ENCODE data around the gene ZFHX3.

Gene ZFHX3

DNA sequence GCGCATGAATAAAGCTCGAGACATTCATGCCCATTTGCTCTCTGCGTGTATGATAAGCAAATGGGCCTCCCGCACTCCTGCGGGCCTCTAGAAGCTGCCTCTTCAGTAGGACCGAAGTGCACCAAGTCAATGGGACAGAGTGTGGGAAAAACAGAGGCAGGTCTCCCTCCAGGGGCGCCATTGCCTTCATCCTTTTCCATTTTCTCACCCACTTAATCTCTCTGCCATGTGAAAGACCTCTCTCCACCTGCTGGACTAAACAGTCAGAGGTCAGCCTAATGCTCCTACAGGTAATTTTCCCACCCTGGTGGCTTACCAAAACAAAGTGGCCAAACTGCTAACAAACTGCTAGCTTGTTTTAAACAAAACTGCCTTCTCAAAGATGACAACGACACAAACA is 210.9 kb downstream of the ZFHX3 start:
- no peak for DNase-seq
- ATAC-seq (replicated peaks), result no peak
- no peaks in the 10 kb centered on the region for H3K9me3 Mint-ChIP-seq
- no peaks in the 10 kb centered on the region for H3K27me3 Mint-ChIP-seq
- no peak overlapping the region for H3K4me3 Mint-ChIP-seq
- peaks cover 6 to 16% of the 10 kb centered on the region in 2 donors for H3K4me1 Mint-ChIP-seq
- H3K36me3 Mint-ChIP-seq, result no peaks in the 10 kb centered on the region
- H3K27ac Mint-ChIP-seq, result no peak overlapping the region

DNA sequence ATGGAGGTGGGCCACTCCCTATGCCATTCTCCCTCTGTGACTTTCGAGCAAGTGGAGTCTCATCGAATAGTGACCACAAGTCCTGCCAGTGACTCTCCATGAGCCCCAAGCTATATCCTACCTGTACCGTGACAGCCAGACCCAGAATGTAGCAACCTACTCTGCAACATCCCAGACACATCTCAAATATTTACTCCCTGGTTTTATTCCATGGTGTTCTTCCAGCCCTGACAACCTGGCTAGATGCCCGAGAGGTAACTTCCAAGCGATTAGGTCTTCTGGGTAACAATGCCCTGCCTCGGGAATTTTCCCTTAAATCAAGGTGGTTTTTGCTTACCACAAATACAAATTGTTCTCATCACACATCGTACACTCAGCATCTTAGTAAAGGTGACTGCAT is 211.7 kb downstream of the ZFHX3 start:
- Mint-ChIP-seq H3K36me3 (no peaks in the 10 kb centered on the region), H3K4me3 (no peak overlapping the region), H3K9me3 (no peaks in the 10 kb centered on the region), H3K27ac (no peak overlapping the region), H3K27me3 (no peaks in the 10 kb centered on the region), H3K4me1 (peaks cover 6 to 16% of the 10 kb centered on the region in 2 donors)
- DNase-seq, result no peak
- no peak for ATAC-seq (replicated peaks)

DNA sequence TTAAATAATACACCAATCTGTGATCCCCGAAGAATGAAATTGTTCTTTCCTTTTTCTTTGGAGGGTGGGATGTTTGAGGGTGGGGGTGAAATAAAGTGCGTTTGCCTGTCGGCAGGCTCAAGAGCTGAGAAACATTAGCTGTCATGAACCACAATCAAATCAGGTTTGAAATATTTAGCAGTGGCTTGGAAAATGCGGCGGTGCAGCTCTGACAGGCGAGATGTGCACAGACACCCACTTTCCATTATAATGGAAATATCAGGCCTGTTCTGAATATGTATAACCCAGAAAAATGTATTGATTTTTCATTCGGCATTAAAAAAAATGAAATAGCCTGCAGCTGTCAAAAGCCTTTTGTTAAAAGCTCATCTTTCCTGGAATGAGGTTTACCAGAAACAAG is 212.8 kb downstream of the ZFHX3 start:
- H3K9me3 Mint-ChIP-seq, result no peaks in the 10 kb centered on the region
- no peak overlapping the region for H3K4me3 Mint-ChIP-seq
- H3K27ac Mint-ChIP-seq, result no peak overlapping the region
- H3K36me3 Mint-ChIP-seq, result no peaks in the 10 kb centered on the region
- DNase-seq (no peak), ATAC-seq (replicated peaks) (no peak)
- no peaks in the 10 kb centered on the region for H3K27me3 Mint-ChIP-seq
- H3K4me1 Mint-ChIP-seq, result peaks cover 3 to 11% of the 10 kb centered on the region in 2 donors

- ATAC-seq (replicated peaks) (no peak), DNase-seq (no peak)
- peaks cover 0 to 2% of the 10 kb centered on the region in 2 donors for H3K36me3 Mint-ChIP-seq
- H3K27me3 Mint-ChIP-seq, result no peaks in the 10 kb centered on the region
- no peak overlapping the region for H3K27ac Mint-ChIP-seq
- H3K4me3 Mint-ChIP-seq, result no peak overlapping the region
- no peaks in the 10 kb centered on the region for H3K9me3 Mint-ChIP-seq
- H3K4me1 Mint-ChIP-seq, result peaks cover 4 to 10% of the 10 kb centered on the region in 2 donors
Measured at GRCh38 chr16:72834499-72834898, 213.4 kb downstream of the ZFHX3 start.

GRCh38 chr16:72833969-72834368 is 214.0 kb downstream of the ZFHX3 start:
- H3K4me3 Mint-ChIP-seq, result no peak overlapping the region
- peaks cover 0 to 3% of the 10 kb centered on the region in 2 donors for H3K36me3 Mint-ChIP-seq
- ATAC-seq (replicated peaks) (no peak), DNase-seq (no peak)
- H3K27me3 Mint-ChIP-seq, result no peaks in the 10 kb centered on the region
- no peaks in the 10 kb centered on the region for H3K9me3 Mint-ChIP-seq
- no peak overlapping the region for H3K27ac Mint-ChIP-seq
- H3K4me1 Mint-ChIP-seq, result peaks cover 4 to 10% of the 10 kb centered on the region in 2 donors

GRCh38 chr16:72833482-72833881 is 214.4 kb downstream of the ZFHX3 start:
- peaks cover 0 to 3% of the 10 kb centered on the region in 2 donors for H3K36me3 Mint-ChIP-seq
- H3K27me3 Mint-ChIP-seq, result no peaks in the 10 kb centered on the region
- no peak overlapping the region for H3K27ac Mint-ChIP-seq
- ATAC-seq (replicated peaks) (no peak), DNase-seq (no peak)
- no peak overlapping the region for H3K4me3 Mint-ChIP-seq
- H3K9me3 Mint-ChIP-seq, result no peaks in the 10 kb centered on the region
- H3K4me1 Mint-ChIP-seq, result peaks cover 4 to 10% of the 10 kb centered on the region in 2 donors

DNA sequence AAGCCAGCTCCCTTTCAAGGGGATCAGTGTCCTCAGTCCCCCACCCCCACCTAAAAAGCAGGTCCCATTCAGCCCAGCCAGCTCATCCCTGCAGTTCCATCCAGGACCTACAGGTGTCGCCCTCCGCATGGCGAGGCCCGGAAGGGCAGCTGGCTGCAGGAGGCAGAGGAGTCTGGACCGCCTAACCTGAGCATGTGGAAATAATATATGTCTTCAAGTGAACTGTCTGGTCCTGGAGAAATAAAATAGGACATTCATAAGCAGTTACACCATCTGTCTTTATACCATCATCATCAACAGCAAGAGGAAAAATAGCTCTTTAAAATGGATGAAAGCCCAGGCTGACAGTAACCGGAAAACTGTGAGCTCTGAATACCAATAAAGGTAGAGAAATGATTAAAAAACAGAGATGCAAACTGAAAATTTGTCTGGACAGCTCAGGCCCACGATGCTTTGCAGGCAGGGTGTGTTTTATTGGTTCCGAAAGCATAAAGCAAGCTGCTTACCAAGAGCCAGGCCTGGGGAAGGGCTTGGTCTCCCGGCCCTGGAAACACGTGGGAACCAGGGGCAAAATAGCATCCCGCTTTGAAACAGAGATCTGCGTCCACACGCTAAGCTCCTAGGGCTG is 215.2 kb downstream of the ZFHX3 start:
- Mint-ChIP-seq H3K36me3 (peaks cover 0 to 3% of the 10 kb centered on the region in 2 donors), H3K27ac (no peak overlapping the region), H3K4me1 (peaks cover 4 to 10% of the 10 kb centered on the region in 2 donors), H3K9me3 (no peaks in the 10 kb centered on the region), H3K27me3 (no peaks in the 10 kb centered on the region), H3K4me3 (no peak overlapping the region)
- ATAC-seq (replicated peaks) (peak; percentile 76 to 85), DNase-seq (peak; percentile 56)

DNA sequence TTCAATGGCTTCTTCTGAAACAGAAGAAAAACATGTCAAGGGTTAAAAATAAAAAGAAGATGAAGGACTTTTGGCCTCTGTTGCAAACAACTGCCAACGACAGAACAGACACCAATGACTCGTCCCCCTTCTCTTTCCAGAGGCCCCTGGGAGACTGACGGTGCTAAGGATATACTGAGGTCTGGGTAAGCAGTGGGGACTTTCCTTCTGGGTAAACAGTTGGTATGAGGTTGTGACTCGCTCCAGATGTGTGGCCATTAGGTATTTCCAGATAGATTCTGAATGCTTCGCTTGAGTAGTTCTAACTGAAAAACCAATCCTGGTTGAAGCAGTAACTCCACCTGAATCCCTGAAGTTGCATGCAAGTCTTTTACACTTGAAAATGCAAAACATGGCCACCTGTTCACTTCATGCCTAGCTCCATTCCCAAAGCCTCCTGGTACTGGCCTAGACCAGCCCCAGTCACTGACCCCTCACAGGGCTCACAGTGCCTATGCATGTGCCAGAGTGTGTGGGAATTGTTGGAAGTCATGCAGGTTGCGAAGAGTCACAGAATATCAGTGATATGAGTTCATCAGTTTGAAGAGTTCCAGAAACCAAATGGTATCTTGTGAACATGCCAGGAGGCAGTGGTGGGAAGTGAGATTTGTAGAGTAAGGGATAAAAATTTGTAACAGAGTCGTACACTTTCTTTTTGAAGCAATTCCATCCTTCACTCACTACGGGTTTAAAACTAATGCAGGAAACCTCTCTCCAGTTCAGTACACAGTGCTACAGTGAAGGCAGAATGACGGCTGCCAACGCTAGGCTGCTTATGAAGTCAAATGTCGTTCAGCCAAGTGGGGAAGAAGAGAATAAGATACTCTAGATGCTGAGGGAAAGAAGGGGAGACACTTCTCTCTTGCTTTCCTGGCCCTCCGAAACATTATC is 217.8 kb downstream of the ZFHX3 start:
- no peaks in the 10 kb centered on the region for H3K27me3 Mint-ChIP-seq
- no peak overlapping the region for H3K27ac Mint-ChIP-seq
- no peak for DNase-seq
- no peaks in the 10 kb centered on the region for H3K9me3 Mint-ChIP-seq
- no peak overlapping the region for H3K4me3 Mint-ChIP-seq
- H3K4me1 Mint-ChIP-seq, result peaks cover 4 to 10% of the 10 kb centered on the region in 2 donors
- ATAC-seq (replicated peaks), result peak; percentile 23 to 66
- peaks cover 0 to 3% of the 10 kb centered on the region in 2 donors for H3K36me3 Mint-ChIP-seq

- H3K4me1 Mint-ChIP-seq, result peaks cover 4% of the 10 kb centered on the region in 2 donors
- DNase-seq, result no peak
- no peak for ATAC-seq (replicated peaks)
- H3K27me3 Mint-ChIP-seq, result no peaks in the 10 kb centered on the region
- no peak overlapping the region for H3K27ac Mint-ChIP-seq
- H3K4me3 Mint-ChIP-seq, result no peak overlapping the region
- peaks cover 0 to 3% of the 10 kb centered on the region in 2 donors for H3K36me3 Mint-ChIP-seq
- no peaks in the 10 kb centered on the region for H3K9me3 Mint-ChIP-seq
Measured at GRCh38 chr16:72827866-72828265, 220.1 kb downstream of the ZFHX3 start.

GRCh38 chr16:72825912-72826621 is 221.9 kb downstream of the ZFHX3 start:
- Mint-ChIP-seq H3K27me3 (no peaks in the 10 kb centered on the region), H3K9me3 (no peaks in the 10 kb centered on the region), H3K4me1 (peaks cover 0 to 4% of the 10 kb centered on the region in 2 donors), H3K27ac (no peak overlapping the region), H3K36me3 (peaks cover 0 to 3% of the 10 kb centered on the region in 2 donors), H3K4me3 (no peak overlapping the region)
- ATAC-seq (replicated peaks), result no peak
- DNase-seq, result no peak

DNA sequence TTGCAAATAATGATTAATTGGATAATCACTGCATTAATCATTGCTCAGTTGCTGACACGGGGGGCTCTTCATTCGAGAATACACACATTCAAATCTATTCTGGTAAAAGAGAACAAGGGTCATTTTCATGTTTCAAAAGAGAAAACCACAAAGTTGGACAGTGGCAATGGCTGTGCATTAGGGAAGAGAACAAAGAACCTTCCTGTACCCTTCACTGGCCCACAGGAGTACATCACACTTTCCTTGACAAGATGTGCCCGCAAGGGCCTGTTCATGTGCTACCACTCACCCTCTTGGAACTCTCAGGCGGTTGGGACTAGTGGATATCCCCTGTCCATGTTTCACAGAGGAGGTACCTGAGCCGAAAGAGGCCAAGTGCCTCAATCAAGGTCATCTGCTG is 223.2 kb downstream of the ZFHX3 start:
- peaks cover 0 to 3% of the 10 kb centered on the region in 2 donors for H3K36me3 Mint-ChIP-seq
- H3K4me1 Mint-ChIP-seq, result peaks cover 0 to 2% of the 10 kb centered on the region in 2 donors
- ATAC-seq (replicated peaks) (no peak), DNase-seq (no peak)
- H3K27me3 Mint-ChIP-seq, result no peaks in the 10 kb centered on the region
- H3K27ac Mint-ChIP-seq, result no peak overlapping the region
- H3K9me3 Mint-ChIP-seq, result no peaks in the 10 kb centered on the region
- no peak overlapping the region for H3K4me3 Mint-ChIP-seq

DNA sequence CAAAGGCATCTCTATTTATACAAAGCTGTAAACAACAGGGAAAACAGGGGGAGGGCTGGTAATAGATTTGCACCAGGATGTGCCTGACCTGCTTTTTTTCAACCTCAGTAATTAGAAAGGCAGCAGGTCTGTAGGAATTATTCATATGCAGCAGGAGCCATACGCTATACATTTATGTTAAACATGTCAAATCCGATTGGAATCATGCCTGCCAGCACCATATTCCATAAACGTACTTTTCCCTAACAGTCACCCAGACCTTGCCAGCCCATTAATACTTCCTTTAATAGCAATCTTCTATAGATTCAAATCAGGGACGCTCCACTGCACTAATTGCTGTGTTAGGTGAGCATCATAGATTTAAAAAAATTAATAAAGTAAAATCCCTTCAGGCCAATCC is 223.9 kb downstream of the ZFHX3 start:
- no peak overlapping the region for H3K4me3 Mint-ChIP-seq
- H3K4me1 Mint-ChIP-seq, result no peaks in the 10 kb centered on the region
- H3K9me3 Mint-ChIP-seq, result no peaks in the 10 kb centered on the region
- no peak overlapping the region for H3K27ac Mint-ChIP-seq
- H3K36me3 Mint-ChIP-seq, result no peaks in the 10 kb centered on the region
- DNase-seq, result no peak
- H3K27me3 Mint-ChIP-seq, result no peaks in the 10 kb centered on the region
- no peak for ATAC-seq (replicated peaks)

- Mint-ChIP-seq H3K27me3 (no peaks in the 10 kb centered on the region), H3K9me3 (no peaks in the 10 kb centered on the region), H3K4me1 (no peaks in the 10 kb centered on the region), H3K4me3 (no peak overlapping the region), H3K27ac (no peak overlapping the region), H3K36me3 (peaks cover 0 to 9% of the 10 kb centered on the region in 2 donors)
- ATAC-seq (replicated peaks), result no peak
- DNase-seq, result no peak
Measured at GRCh38 chr16:72821185-72821950, 226.6 kb downstream of the ZFHX3 start.

DNA sequence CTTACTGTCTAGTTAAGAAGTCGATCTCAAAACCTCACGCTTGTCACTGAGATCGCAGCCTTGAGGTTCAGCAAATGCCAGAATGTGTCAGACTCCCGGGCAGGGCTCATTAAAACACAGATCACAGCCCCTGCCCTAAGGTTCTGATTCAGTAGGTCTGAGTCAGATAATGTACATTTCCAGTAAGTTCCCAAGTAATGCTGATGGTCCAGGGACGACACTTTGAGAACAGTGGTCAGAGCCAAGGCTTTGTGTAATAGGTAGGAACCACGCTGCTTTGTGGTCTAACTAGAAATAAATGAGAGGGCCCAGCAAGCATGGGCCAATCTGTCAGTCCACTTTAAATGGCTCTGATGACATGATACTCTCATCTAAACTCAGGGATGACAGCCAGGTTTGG is 228.6 kb downstream of the ZFHX3 start:
- Mint-ChIP-seq H3K27ac (no peak overlapping the region), H3K27me3 (no peaks in the 10 kb centered on the region), H3K4me3 (no peak overlapping the region), H3K36me3 (peaks cover 0 to 9% of the 10 kb centered on the region in 2 donors), H3K9me3 (no peaks in the 10 kb centered on the region), H3K4me1 (no peaks in the 10 kb centered on the region)
- DNase-seq (no peak), ATAC-seq (replicated peaks) (no peak)
